ENCODE measurements around the gene GAGE13. TPM values are rescaled to one million over a fixed set of nuclear protein-coding genes. Genes with fewer than 3 reads are reported as not detected.

Gene GAGE13
- total and polyA plus RNA-seq, 4 donors, result not detected

GRCh38 chrX:49300703-49301102 lies 30.7 kb upstream of the GAGE13 start:
- Histone ChIP-seq H3K4me3 (ENCODE audit: low read depth in 1 of 3, low read length in 3 of 3) (no peak overlapping the region), H3K9me3 (ENCODE audit: control insufficient read depth in 4 of 4, low read length in 3 of 4) (no peaks in the 10 kb centered on the region)
- WGBS, result 88% methylated on average over 1 of the region's 1 CpG

More at GRCh38 chrX:49300703-49301102, 30.7 kb upstream of the GAGE13 start:
- Histone ChIP-seq H3K9ac (ENCODE audit: low read depth in 1 of 2, low read length in 2 of 2) (no peak overlapping the region), H3K4me1 (ENCODE audit: control insufficient read depth in 4 of 4, insufficient read depth in 4 of 4, low read length in 3 of 4) (no peaks in the 10 kb centered on the region), H3K27me3 (ENCODE audit: control insufficient read depth in 4 of 4, insufficient read depth in 4 of 4, low read length in 3 of 4) (no peaks in the 10 kb centered on the region), H3K36me3 (ENCODE audit: control insufficient read depth in 4 of 4, insufficient read depth in 3 of 4, low read depth in 1 of 4, low read length in 3 of 4) (no peaks in the 10 kb centered on the region), H3K27ac (ENCODE audit: low read depth in 1 of 2, low read length in 2 of 2) (no peak overlapping the region)
- DNase-seq (ENCODE audit: low spot score), result no peak
- TF ChIP-seq GABPA (IDR thresholded peaks at IDR 0.05 in 1 of 2, conservative IDR thresholded peaks at IDR 0.05 in 1 of 2) (no peak), MAX (IDR thresholded peaks at IDR 0.05) (no peak), HNF4A (conservative IDR thresholded peaks at IDR 0.05) (no peak), FOXA1 (IDR thresholded peaks at IDR 0.05) (no peak), RAD21 (IDR thresholded peaks at IDR 0.05) (no peak), NR2F2 (IDR thresholded peaks at IDR 0.05) (no peak), SP1 (IDR thresholded peaks at IDR 0.05) (no peak), EGR1 (IDR thresholded peaks at IDR 0.05; ENCODE audit: low read depth in 2 of 2) (no peak), YY1 (IDR thresholded peaks at IDR 0.05) (no peak), ATF3 (IDR thresholded peaks at IDR 0.05) (no peak), ZBTB33 (IDR thresholded peaks at IDR 0.05) (no peak), JUND (IDR thresholded peaks at IDR 0.05) (no peak), TAF1 (conservative IDR thresholded peaks at IDR 0.05) (no peak), FOXA2 (IDR thresholded peaks at IDR 0.05) (no peak), RXRA (IDR thresholded peaks at IDR 0.05) (no peak)
- TF ChIP-seq, protein P1, sequence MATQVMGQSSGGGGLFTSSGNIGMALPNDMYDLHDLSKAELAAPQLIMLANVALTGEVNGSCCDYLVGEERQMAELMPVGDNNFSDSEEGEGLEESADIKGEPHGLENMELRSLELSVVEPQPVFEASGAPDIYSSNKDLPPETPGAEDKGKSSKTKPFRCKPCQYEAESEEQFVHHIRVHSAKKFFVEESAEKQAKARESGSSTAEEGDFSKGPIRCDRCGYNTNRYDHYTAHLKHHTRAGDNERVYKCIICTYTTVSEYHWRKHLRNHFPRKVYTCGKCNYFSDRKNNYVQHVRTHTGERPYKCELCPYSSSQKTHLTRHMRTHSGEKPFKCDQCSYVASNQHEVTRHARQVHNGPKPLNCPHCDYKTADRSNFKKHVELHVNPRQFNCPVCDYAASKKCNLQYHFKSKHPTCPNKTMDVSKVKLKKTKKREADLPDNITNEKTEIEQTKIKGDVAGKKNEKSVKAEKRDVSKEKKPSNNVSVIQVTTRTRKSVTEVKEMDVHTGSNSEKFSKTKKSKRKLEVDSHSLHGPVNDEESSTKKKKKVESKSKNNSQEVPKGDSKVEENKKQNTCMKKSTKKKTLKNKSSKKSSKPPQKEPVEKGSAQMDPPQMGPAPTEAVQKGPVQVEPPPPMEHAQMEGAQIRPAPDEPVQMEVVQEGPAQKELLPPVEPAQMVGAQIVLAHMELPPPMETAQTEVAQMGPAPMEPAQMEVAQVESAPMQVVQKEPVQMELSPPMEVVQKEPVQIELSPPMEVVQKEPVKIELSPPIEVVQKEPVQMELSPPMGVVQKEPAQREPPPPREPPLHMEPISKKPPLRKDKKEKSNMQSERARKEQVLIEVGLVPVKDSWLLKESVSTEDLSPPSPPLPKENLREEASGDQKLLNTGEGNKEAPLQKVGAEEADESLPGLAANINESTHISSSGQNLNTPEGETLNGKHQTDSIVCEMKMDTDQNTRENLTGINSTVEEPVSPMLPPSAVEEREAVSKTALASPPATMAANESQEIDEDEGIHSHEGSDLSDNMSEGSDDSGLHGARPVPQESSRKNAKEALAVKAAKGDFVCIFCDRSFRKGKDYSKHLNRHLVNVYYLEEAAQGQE (IDR thresholded peaks at IDR 0.05), result no peak
- TF ChIP-seq, protein P2, sequence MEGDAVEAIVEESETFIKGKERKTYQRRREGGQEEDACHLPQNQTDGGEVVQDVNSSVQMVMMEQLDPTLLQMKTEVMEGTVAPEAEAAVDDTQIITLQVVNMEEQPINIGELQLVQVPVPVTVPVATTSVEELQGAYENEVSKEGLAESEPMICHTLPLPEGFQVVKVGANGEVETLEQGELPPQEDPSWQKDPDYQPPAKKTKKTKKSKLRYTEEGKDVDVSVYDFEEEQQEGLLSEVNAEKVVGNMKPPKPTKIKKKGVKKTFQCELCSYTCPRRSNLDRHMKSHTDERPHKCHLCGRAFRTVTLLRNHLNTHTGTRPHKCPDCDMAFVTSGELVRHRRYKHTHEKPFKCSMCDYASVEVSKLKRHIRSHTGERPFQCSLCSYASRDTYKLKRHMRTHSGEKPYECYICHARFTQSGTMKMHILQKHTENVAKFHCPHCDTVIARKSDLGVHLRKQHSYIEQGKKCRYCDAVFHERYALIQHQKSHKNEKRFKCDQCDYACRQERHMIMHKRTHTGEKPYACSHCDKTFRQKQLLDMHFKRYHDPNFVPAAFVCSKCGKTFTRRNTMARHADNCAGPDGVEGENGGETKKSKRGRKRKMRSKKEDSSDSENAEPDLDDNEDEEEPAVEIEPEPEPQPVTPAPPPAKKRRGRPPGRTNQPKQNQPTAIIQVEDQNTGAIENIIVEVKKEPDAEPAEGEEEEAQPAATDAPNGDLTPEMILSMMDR (IDR thresholded peaks at IDR 0.05; ENCODE audit: low read depth, low read length, missing input control), result no peak
